GM19372 (cell line): ENCODE results near the gene PPP1R2.

Experiments used
- ATAC-seq: cut with Tn5 transposase; IDR thresholded peaks from one replicate; pipeline ENCODE4 v1.9.1; 2021; ENCODE audit warnings: mild to moderate bottlenecking, low read depth, moderate library complexity; ENCODE audit not compliant: unreplicated experiment

PPP1R2 gene

GRCh38 chr3:195466251-195466650 is 76.9 kb downstream of the PPP1R2 start:
- no peak for ATAC-seq
